ENCODE results near the gene IPP. TPM values are rescaled to one million over a fixed set of nuclear protein-coding genes. Genes with fewer than 3 reads are reported as not detected.

The IPP gene
- total RNA-seq, 2 donors from 2014 or later = 7.5 to 7.9 TPM

- Histone ChIP-seq H3K9me3 (no peaks in the 10 kb centered on the region), H3K4me1 (no peaks in the 10 kb centered on the region), H3K36me3 (replicated peaks in 1 of 2; ENCODE audit: insufficient read depth in 1 of 2, low read depth in 2 of 2) (no peaks in the 10 kb centered on the region), H3K27me3 (no peaks in the 10 kb centered on the region), H3K4me3 (no peak overlapping the region), H3K27ac (no peak overlapping the region)
- ATAC-seq (no peak), DNase-seq (no peak)
- 64 to 71% methylated on average over 3 of the region's 3 CpGs for WGBS, 2 donors
- intact Hi-C loops (cut with DNase I) = no loop called here
- TF ChIP-seq, protein P1, sequence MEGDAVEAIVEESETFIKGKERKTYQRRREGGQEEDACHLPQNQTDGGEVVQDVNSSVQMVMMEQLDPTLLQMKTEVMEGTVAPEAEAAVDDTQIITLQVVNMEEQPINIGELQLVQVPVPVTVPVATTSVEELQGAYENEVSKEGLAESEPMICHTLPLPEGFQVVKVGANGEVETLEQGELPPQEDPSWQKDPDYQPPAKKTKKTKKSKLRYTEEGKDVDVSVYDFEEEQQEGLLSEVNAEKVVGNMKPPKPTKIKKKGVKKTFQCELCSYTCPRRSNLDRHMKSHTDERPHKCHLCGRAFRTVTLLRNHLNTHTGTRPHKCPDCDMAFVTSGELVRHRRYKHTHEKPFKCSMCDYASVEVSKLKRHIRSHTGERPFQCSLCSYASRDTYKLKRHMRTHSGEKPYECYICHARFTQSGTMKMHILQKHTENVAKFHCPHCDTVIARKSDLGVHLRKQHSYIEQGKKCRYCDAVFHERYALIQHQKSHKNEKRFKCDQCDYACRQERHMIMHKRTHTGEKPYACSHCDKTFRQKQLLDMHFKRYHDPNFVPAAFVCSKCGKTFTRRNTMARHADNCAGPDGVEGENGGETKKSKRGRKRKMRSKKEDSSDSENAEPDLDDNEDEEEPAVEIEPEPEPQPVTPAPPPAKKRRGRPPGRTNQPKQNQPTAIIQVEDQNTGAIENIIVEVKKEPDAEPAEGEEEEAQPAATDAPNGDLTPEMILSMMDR (IDR thresholded peaks at IDR 0.05) = no peak
- TF ChIP-seq POLR2A (IDR thresholded peaks at IDR 0.05) = no peak
These were observed 22.5 kb upstream of the IPP start for GRCh38 chr1:45772971-45773370.

GRCh38 chr1:45769261-45769932 is 18.9 kb upstream of the IPP start:
- DNase-seq (no peak), ATAC-seq (no peak)
- no peak overlapping the region for H3K4me3 ChIP-seq
- H3K36me3 ChIP-seq (replicated peaks in 1 of 2; ENCODE audit: insufficient read depth in 1 of 2, low read depth in 2 of 2) = no peaks in the 10 kb centered on the region
- TF ChIP-seq POLR2A (IDR thresholded peaks at IDR 0.05) = no peak
- TF ChIP-seq, protein P1 (IDR thresholded peaks at IDR 0.05) = no peak
- H3K4me1 ChIP-seq = no peaks in the 10 kb centered on the region
- no peaks in the 10 kb centered on the region for H3K9me3 ChIP-seq
- intact Hi-C loops (cut with DNase I) = no loop called here
- 60 to 62% methylated on average over 3 to 4 of the region's 4 CpGs for WGBS, 2 donors
- no peak overlapping the region for H3K27ac ChIP-seq
- H3K27me3 ChIP-seq = no peaks in the 10 kb centered on the region

- H3K4me1 ChIP-seq = no peaks in the 10 kb centered on the region
- WGBS, 2 donors = 69 to 80% methylated on average over 6 of the region's 6 CpGs
- TF ChIP-seq, protein P1 (IDR thresholded peaks at IDR 0.05) = no peak
- no peak for TF ChIP-seq POLR2A (IDR thresholded peaks at IDR 0.05)
- H3K27ac ChIP-seq = no peak overlapping the region
- ATAC-seq (no peak), DNase-seq (no peak)
- intact Hi-C loops (cut with DNase I) = no loop called here
- no peaks in the 10 kb centered on the region for H3K9me3 ChIP-seq
- no peaks in the 10 kb centered on the region for H3K36me3 ChIP-seq (replicated peaks in 1 of 2; ENCODE audit: insufficient read depth in 1 of 2, low read depth in 2 of 2)
- no peaks in the 10 kb centered on the region for H3K27me3 ChIP-seq
- H3K4me3 ChIP-seq = no peak overlapping the region
These were observed 16.6 kb upstream of the IPP start for GRCh38 chr1:45767035-45767434.

- 82 to 87% methylated on average over 13 of the region's 13 CpGs for WGBS, 2 donors
- TF ChIP-seq POLR2A (IDR thresholded peaks at IDR 0.05) = no peak
- TF ChIP-seq, protein P1 (IDR thresholded peaks at IDR 0.05) = no peak
- DNase-seq (no peak), ATAC-seq (no peak)
- H3K36me3 ChIP-seq (replicated peaks in 1 of 2; ENCODE audit: insufficient read depth in 1 of 2, low read depth in 2 of 2) = no peaks in the 10 kb centered on the region
- no peak overlapping the region for H3K27ac ChIP-seq
- H3K9me3 ChIP-seq = no peaks in the 10 kb centered on the region
- no peaks in the 10 kb centered on the region for H3K27me3 ChIP-seq
- H3K4me3 ChIP-seq = no peak overlapping the region
- no peaks in the 10 kb centered on the region for H3K4me1 ChIP-seq
- intact Hi-C loops (cut with DNase I) = no loop called here
These were observed 15.7 kb upstream of the IPP start for GRCh38 chr1:45765999-45766792.
